Brain microvascular endothelial cell (primary cell): ENCODE data around the gene VOPP1.

ENCODE experiments used
- DNase-seq: peaks from one replicate; pipeline ENCODE4 v3.0.0-alpha.2; 2020
- H3K27ac ChIP-seq: fragments of 250-450 bp; sonication (Bioruptor Pico); 2 replicates; pipeline ENCODE4 v1.5.1; 2020; ENCODE audit warnings: mild to moderate bottlenecking, moderate library complexity
- H3K27me3 ChIP-seq: fragments of 250-450 bp; sonication (Bioruptor Pico); replicated peaks from 2 replicates; pipeline ENCODE4 v1.5.1; 2020; ENCODE audit warnings: mild to moderate bottlenecking
- H3K36me3 ChIP-seq: fragments of 250-450 bp; sonication (Bioruptor Pico); replicated peaks from 2 replicates; pipeline ENCODE4 v1.5.1; 2020; ENCODE audit warnings: mild to moderate bottlenecking
- H3K4me3 ChIP-seq: 2 replicates; pipeline ENCODE4 v1.5.1; 2011; ENCODE audit warnings: low read depth, mild to moderate bottlenecking, control low read depth, low read length, moderate library complexity
- CTCF ChIP-seq: IDR thresholded peaks from 2 replicates; pipeline ENCODE4 v1.5.1; 2011; ENCODE audit warnings: low read depth, mild to moderate bottlenecking, moderate library complexity, low read length, control low read depth, inconsistent platforms; ENCODE audit errors: missing control alignments
- in situ Hi-C: cut with HindIII; loops from 2 replicates; pipeline ENCODE4 v1.10.0; 2017; ENCODE audit warnings: low sequenced_read_pairs, low pct_ligation_motif_present

VOPP1 gene

DNA sequence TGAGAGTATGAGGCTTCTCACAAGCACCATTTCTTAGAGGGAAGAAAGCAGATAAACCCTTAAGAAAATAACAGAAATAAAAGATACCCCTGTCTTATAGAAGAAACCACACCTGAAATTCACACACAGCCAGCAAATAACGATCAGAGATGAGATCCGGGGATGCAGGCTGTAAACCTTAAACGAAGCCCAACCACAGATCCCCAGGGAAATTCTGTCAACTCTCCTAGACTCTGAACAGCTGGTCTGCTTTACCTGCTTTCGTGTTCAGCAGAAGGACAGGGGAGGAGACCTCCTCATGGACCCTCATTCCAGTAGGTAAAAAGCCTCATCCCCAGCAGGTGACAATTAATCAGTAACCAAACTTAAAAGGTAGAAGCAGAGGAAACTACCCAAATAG is 45.0 kb downstream of the VOPP1 start:
- Histone ChIP-seq H3K27ac (no peak overlapping the region), H3K27me3 (no peaks in the 10 kb centered on the region), H3K4me3 (no peak overlapping the region), H3K36me3 (no peaks in the 10 kb centered on the region)
- DNase-seq, result no peak
- TF ChIP-seq CTCF, result no peak
- in situ Hi-C loops, result no loop called here

DNA sequence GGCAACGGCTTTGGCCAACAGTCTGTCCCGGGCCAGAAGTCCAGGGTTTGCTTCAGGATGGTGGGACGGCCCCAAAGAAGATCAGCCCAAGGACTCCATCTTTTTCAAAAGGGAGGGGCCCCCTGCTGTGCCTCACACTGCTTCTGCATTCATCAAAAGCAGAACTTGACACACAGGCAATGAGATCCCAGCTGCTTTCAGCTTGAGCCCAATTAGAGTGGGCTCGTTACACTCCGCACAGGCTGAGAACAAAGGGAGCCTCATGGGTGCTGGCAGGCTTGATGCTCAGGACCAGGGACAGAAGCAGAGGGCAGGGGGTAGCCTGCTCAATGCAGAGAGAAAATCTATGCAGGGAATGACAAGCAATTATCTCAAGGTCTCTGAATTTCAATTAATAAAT is 45.5 kb downstream of the VOPP1 start:
- no peak overlapping the region for H3K4me3 ChIP-seq
- DNase-seq, result no peak
- no peak overlapping the region for H3K27ac ChIP-seq
- TF ChIP-seq CTCF, result no peak
- in situ Hi-C loops, result no loop called here
- no peaks in the 10 kb centered on the region for H3K27me3 ChIP-seq
- H3K36me3 ChIP-seq, result no peaks in the 10 kb centered on the region

- DNase-seq, result no peak
- TF ChIP-seq CTCF, result no peak
- in situ Hi-C loops, result no loop called here
- Histone ChIP-seq H3K4me3 (no peak overlapping the region), H3K27ac (no peak overlapping the region), H3K27me3 (no peaks in the 10 kb centered on the region), H3K36me3 (no peaks in the 10 kb centered on the region)
Observed at GRCh38 chr7:55526329-55526728, 46.0 kb downstream of the VOPP1 start.

DNA sequence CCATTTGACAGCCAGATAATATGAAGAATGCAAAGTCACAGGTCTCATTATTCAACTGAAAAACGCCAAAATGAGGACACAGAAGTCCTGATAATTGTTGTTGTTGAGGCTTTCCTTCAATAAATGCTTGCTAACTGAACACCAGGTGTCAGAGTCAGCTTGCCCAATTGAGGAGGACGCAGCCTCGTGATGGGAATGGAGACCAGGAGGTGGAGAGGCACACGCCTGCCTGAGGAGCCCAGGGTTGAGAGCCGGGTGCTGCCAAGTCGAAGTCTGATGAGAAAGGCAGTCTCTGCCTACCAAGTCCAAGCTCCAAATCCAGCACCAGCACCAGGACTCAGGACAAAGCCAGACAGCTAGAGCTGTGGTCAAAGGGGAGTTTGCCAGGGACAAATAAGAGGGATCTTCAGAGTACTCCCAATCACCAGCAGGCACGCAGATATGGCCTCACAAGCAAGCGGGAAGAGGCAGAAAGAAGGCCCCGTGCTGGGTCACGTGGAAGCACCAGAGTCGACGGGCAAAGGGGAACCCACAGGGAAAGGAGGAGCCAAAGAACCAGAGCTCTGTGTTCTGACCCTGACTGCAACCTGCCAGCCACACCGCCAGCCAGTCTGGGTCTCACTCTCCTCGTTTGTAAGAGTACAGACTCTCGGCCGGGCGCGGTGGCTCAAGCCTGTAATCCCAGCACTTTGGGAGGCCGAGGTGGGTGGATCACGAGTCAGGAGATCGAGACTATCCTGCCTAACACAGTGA is 47.6 kb downstream of the VOPP1 start:
- no peak for TF ChIP-seq CTCF
- Histone ChIP-seq H3K4me3 (no peak overlapping the region), H3K36me3 (no peaks in the 10 kb centered on the region), H3K27ac (no peak overlapping the region), H3K27me3 (no peaks in the 10 kb centered on the region)
- no peak for DNase-seq
- in situ Hi-C loops, result no loop called here

DNA sequence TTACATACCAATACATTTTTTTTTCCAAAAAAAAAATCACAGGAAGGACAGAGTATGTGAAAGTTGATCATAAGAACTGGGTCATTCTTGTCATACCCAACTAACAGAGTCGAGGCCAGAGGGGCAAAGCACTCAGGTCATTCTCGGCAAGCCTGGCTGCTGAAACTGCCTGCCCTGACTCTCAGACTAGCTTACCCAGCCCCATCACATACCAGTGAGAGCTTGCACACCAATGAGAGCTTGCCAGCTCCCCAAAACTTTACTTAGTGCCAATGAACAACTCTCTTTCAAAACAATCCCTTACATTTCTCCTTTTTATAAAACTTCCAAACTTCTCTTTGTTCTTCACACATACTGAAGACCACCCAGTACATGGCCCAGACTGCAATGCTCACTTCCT is 48.9 kb downstream of the VOPP1 start:
- Histone ChIP-seq H3K36me3 (peaks cover 8% of the 10 kb centered on the region), H3K27ac (no peak overlapping the region), H3K27me3 (no peaks in the 10 kb centered on the region), H3K4me3 (no peak overlapping the region)
- in situ Hi-C loops, result no loop called here
- DNase-seq, result no peak
- no peak for TF ChIP-seq CTCF
